Neural cell (in vitro differentiated cells): ENCODE results near the gene NCAPH2.

Source experiments
- TAF1 ChIP-seq: IDR thresholded peaks from 2 replicates; pipeline ENCODE4 v1.6.1; 2012; ENCODE audit warnings: low read depth
- TF ChIP-seq, protein P1 (sequence below): fragments of 450-650 bp; IDR thresholded peaks from 2 replicates; pipeline ENCODE4 v1.5.1; 2014; ENCODE audit warnings: antibody characterized with exemption, mild to moderate bottlenecking, moderate library complexity; ENCODE audit not compliant: poor library complexity, severe bottlenecking

- TF ChIP-seq, protein P1, sequence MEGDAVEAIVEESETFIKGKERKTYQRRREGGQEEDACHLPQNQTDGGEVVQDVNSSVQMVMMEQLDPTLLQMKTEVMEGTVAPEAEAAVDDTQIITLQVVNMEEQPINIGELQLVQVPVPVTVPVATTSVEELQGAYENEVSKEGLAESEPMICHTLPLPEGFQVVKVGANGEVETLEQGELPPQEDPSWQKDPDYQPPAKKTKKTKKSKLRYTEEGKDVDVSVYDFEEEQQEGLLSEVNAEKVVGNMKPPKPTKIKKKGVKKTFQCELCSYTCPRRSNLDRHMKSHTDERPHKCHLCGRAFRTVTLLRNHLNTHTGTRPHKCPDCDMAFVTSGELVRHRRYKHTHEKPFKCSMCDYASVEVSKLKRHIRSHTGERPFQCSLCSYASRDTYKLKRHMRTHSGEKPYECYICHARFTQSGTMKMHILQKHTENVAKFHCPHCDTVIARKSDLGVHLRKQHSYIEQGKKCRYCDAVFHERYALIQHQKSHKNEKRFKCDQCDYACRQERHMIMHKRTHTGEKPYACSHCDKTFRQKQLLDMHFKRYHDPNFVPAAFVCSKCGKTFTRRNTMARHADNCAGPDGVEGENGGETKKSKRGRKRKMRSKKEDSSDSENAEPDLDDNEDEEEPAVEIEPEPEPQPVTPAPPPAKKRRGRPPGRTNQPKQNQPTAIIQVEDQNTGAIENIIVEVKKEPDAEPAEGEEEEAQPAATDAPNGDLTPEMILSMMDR: no peak
- no peak for TF ChIP-seq TAF1
Measured at GRCh38 chr22:50523806-50524675, 16.0 kb downstream of the NCAPH2 start.
